ENCODE measurements around the gene GAS2L1. TPM values are rescaled to one million over a fixed set of nuclear protein-coding genes. Genes with fewer than 3 reads are reported as not detected.

Gene GAS2L1
- total and polyA plus RNA-seq, 2 donors (not counting 1 experiment from before 2014, with no cell fraction given) = 0.25 TPM; not detected in 1

- no peak for TF ChIP-seq EZH2 (IDR thresholded peaks at IDR 0.05; ENCODE audit: borderline replicate concordance, insufficient read depth, low read depth, low read length, poor library complexity, severe bottlenecking)
- TF ChIP-seq CTCF (IDR thresholded peaks at IDR 0.05) = no peak
- no peak for DNase-seq
- H3K27me3 Mint-ChIP-seq = no peaks in the 10 kb centered on the region
- POLR2A ChIA-PET = no interaction called here
- H3K27me3 ChIP-seq (replicated peaks in 1 of 4; ENCODE audit: control extremely low read depth in 1 of 4, control insufficient read depth in 3 of 4, insufficient read depth in 4 of 4, low read length in 3 of 4) = no peaks in the 10 kb centered on the region
- ATAC-seq (ENCODE audit: low read depth) = no peak
- H3K9me3 ChIP-seq (ENCODE audit: control extremely low read depth in 1 of 3, control insufficient read depth in 2 of 3, insufficient read depth in 1 of 3, low read length in 2 of 3) = no peaks in the 10 kb centered on the region
- no peak overlapping the region for H2AFZ ChIP-seq (ENCODE audit: insufficient read depth, low read depth, low read length, poor library complexity, severe bottlenecking)
- peaks cover 0 to 4% of the 10 kb centered on the region in 2 experiments for H3K36me3 ChIP-seq (replicated peaks in 1 of 2; ENCODE audit: control extremely low read depth in 1 of 2, control insufficient read depth in 1 of 2, extremely low read depth in 1 of 2, insufficient read depth in 2 of 2, low read length in 1 of 2)
- no peak overlapping the region for H3K9ac ChIP-seq (ENCODE audit: low read length)
- peaks cover 20 to 28% of the 10 kb centered on the region in 2 donors for H3K4me1 ChIP-seq (ENCODE audit: control insufficient read depth in 2 of 2, insufficient read depth in 2 of 2, low read length in 2 of 2)
- no peak overlapping the region for H3K4me3 Mint-ChIP-seq
- CTCF ChIA-PET = no interaction called here
- intact Hi-C loops (cut with micrococcal nuclease) = loop anchor here (5.0 kb wide), 4 partner anchors 122 to 617 kb away; partner anchors contain the start of genes AP1B1, MTMR3, NF2 and UQCR10
- no peak overlapping the region for H3K27ac Mint-ChIP-seq
- no peak overlapping the region for H3K4me2 ChIP-seq (replicated peaks; ENCODE audit: low read depth, low read length, poor library complexity, severe bottlenecking)
- no peaks in the 10 kb centered on the region for H3K9me3 Mint-ChIP-seq (ENCODE audit: insufficient read depth)
- peaks cover 39% of the 10 kb centered on the region for H3K79me2 ChIP-seq (ENCODE audit: control insufficient read depth, insufficient read depth, low read length)
- peaks cover 21% of the 10 kb centered on the region for H4K20me1 ChIP-seq (ENCODE audit: control insufficient read depth, insufficient read depth, low read length, poor library complexity, severe bottlenecking)
- peaks cover 25% of the 10 kb centered on the region for H3K4me1 Mint-ChIP-seq
- no peak overlapping the region for H3K4me3 ChIP-seq (ENCODE audit: control extremely low read depth in 1 of 5, extremely low read depth in 1 of 5, insufficient read depth in 1 of 5, low read depth in 2 of 5, low read length in 4 of 5)
- 98% methylated on average over 5 of the region's 7 CpGs for WGBS (ENCODE audit: insufficient coverage)
- H3K27ac ChIP-seq (ENCODE audit: low read length in 2 of 2) = no peak overlapping the region
Observed at GRCh38 chr22:29265305-29265704, 41.1 kb upstream of the GAS2L1 start.

GRCh38 chr22:29265929-29266328, 40.5 kb upstream of the GAS2L1 start:
- H3K4me3 Mint-ChIP-seq = no peak overlapping the region
- POLR2A ChIA-PET = no interaction called here

More at GRCh38 chr22:29265929-29266328, 40.5 kb upstream of the GAS2L1 start:
- Histone ChIP-seq H3K9me3 (ENCODE audit: control extremely low read depth in 1 of 3, control insufficient read depth in 2 of 3, insufficient read depth in 1 of 3, low read length in 2 of 3) (no peaks in the 10 kb centered on the region), H3K36me3 (replicated peaks in 1 of 2; ENCODE audit: control extremely low read depth in 1 of 2, control insufficient read depth in 1 of 2, extremely low read depth in 1 of 2, insufficient read depth in 2 of 2, low read length in 1 of 2) (peaks cover 0 to 4% of the 10 kb centered on the region in 2 experiments), H2AFZ (ENCODE audit: insufficient read depth, low read depth, low read length, poor library complexity, severe bottlenecking) (no peak overlapping the region), H4K20me1 (ENCODE audit: control insufficient read depth, insufficient read depth, low read length, poor library complexity, severe bottlenecking) (peaks cover 28% of the 10 kb centered on the region), H3K9ac (ENCODE audit: low read length) (no peak overlapping the region), H3K79me2 (ENCODE audit: control insufficient read depth, insufficient read depth, low read length) (peaks cover 46% of the 10 kb centered on the region), H3K4me2 (replicated peaks; ENCODE audit: low read depth, low read length, poor library complexity, severe bottlenecking) (no peak overlapping the region), H3K4me1 (ENCODE audit: control insufficient read depth in 2 of 2, insufficient read depth in 2 of 2, low read length in 2 of 2) (peaks cover 27 to 34% of the 10 kb centered on the region in 2 donors), H3K27ac (ENCODE audit: low read length in 2 of 2) (no peak overlapping the region), H3K4me3 (ENCODE audit: control extremely low read depth in 1 of 5, extremely low read depth in 1 of 5, insufficient read depth in 1 of 5, low read depth in 2 of 5, low read length in 4 of 5) (no peak overlapping the region), H3K27me3 (replicated peaks in 1 of 4; ENCODE audit: control extremely low read depth in 1 of 4, control insufficient read depth in 3 of 4, insufficient read depth in 4 of 4, low read length in 3 of 4) (no peaks in the 10 kb centered on the region)
- H3K27ac Mint-ChIP-seq = no peak overlapping the region
- DNase-seq (no peak), ATAC-seq (ENCODE audit: low read depth) (no peak)
- no peaks in the 10 kb centered on the region for H3K9me3 Mint-ChIP-seq (ENCODE audit: insufficient read depth)
- no peak for TF ChIP-seq EZH2 (IDR thresholded peaks at IDR 0.05; ENCODE audit: borderline replicate concordance, insufficient read depth, low read depth, low read length, poor library complexity, severe bottlenecking)
- TF ChIP-seq CTCF (IDR thresholded peaks at IDR 0.05) = no peak
- H3K4me1 Mint-ChIP-seq = peaks cover 31% of the 10 kb centered on the region
- intact Hi-C loops (cut with micrococcal nuclease) = loop anchor here (5.0 kb wide), 4 partner anchors 121 to 616 kb away; partner anchors contain the start of genes AP1B1, MTMR3, NF2 and UQCR10
- H3K27me3 Mint-ChIP-seq = no peaks in the 10 kb centered on the region
- CTCF ChIA-PET = no interaction called here
- 100% methylated on average over 3 of the region's 4 CpGs for WGBS (ENCODE audit: insufficient coverage)

Measured in B cell (primary cell).